ENCODE measurements around the gene STUM. TPM values are rescaled to one million over a fixed set of nuclear protein-coding genes. Genes with fewer than 3 reads are reported as not detected.

STUM gene
- total and polyA plus RNA-seq, 2 experiments from 2014 or later = 0.07 TPM; not detected in 1

- Histone ChIP-seq H3K4me3 (no peak overlapping the region), H3K36me3 (replicated peaks; ENCODE audit: insufficient read depth, low read depth) (no peaks in the 10 kb centered on the region), H3K27me3 (peaks cover 50% of the 10 kb centered on the region), H3K79me2 (no peaks in the 10 kb centered on the region), H3K9me3 (ENCODE audit: low read depth) (no peaks in the 10 kb centered on the region), H3K9me2 (replicated peaks; ENCODE audit: insufficient read depth) (no peaks in the 10 kb centered on the region), H3K27ac (no peak overlapping the region), H2AFZ (no peak overlapping the region), H4K20me1 (ENCODE audit: insufficient read depth, poor library complexity, severe bottlenecking) (no peaks in the 10 kb centered on the region), H3K4me2 (no peak overlapping the region), H3K4me1 (ENCODE audit: insufficient read depth) (peaks cover 23% of the 10 kb centered on the region)
- WGBS (ENCODE audit: low lambda C conversion rate, missing lambda C conversion rate) = 49% methylated on average over 2 of the region's 2 CpGs
- TF ChIP-seq EZH2 (IDR thresholded peaks at IDR 0.05; ENCODE audit: borderline replicate concordance) (no peak), EZH2phosphoT487 (IDR thresholded peaks at IDR 0.05; ENCODE audit: low read depth, severe bottlenecking, unreplicated experiment) (no peak), CTCF (IDR thresholded peaks at IDR 0.05; ENCODE audit: poor library complexity) (no peak)
- no peak for DNase-seq (ENCODE audit: low spot score)
Observed at GRCh38 chr1:226551299-226551698, 2.7 kb downstream of the STUM start.

- WGBS (ENCODE audit: low lambda C conversion rate, missing lambda C conversion rate) = 73% methylated on average over 4 of the region's 4 CpGs
- Histone ChIP-seq H2AFZ (no peak overlapping the region), H3K36me3 (replicated peaks; ENCODE audit: insufficient read depth, low read depth) (no peaks in the 10 kb centered on the region), H3K4me2 (no peak overlapping the region), H3K9me2 (replicated peaks; ENCODE audit: insufficient read depth) (no peaks in the 10 kb centered on the region), H3K27me3 (peaks cover 51% of the 10 kb centered on the region), H3K4me3 (no peak overlapping the region), H3K27ac (no peak overlapping the region), H3K9me3 (ENCODE audit: low read depth) (no peaks in the 10 kb centered on the region), H4K20me1 (ENCODE audit: insufficient read depth, poor library complexity, severe bottlenecking) (no peaks in the 10 kb centered on the region), H3K4me1 (ENCODE audit: insufficient read depth) (peaks cover 23% of the 10 kb centered on the region), H3K79me2 (no peaks in the 10 kb centered on the region)
- DNase-seq (ENCODE audit: low spot score) = no peak
- TF ChIP-seq EZH2phosphoT487 (IDR thresholded peaks at IDR 0.05; ENCODE audit: low read depth, severe bottlenecking, unreplicated experiment) (no peak), CTCF (IDR thresholded peaks at IDR 0.05; ENCODE audit: poor library complexity) (no peak), EZH2 (IDR thresholded peaks at IDR 0.05; ENCODE audit: borderline replicate concordance) (no peak)
Observed at GRCh38 chr1:226552061-226552460, 3.5 kb downstream of the STUM start.

GRCh38 chr1:226553266-226553923 lies 4.8 kb downstream of the STUM start:
- WGBS (ENCODE audit: low lambda C conversion rate, missing lambda C conversion rate) = 82% methylated on average over 2 of the region's 2 CpGs
- no peak overlapping the region for H3K4me2 ChIP-seq
- no peaks in the 10 kb centered on the region for H3K79me2 ChIP-seq
- no peaks in the 10 kb centered on the region for H3K36me3 ChIP-seq (replicated peaks; ENCODE audit: insufficient read depth, low read depth)
- H3K27ac ChIP-seq = no peak overlapping the region
- H3K4me3 ChIP-seq = no peak overlapping the region
- no peaks in the 10 kb centered on the region for H3K9me3 ChIP-seq (ENCODE audit: low read depth)
- no peak for DNase-seq (ENCODE audit: low spot score)
- H4K20me1 ChIP-seq (ENCODE audit: insufficient read depth, poor library complexity, severe bottlenecking) = no peaks in the 10 kb centered on the region
- no peaks in the 10 kb centered on the region for H3K9me2 ChIP-seq (replicated peaks; ENCODE audit: insufficient read depth)
- H3K4me1 ChIP-seq (ENCODE audit: insufficient read depth) = peaks cover 17% of the 10 kb centered on the region
- H2AFZ ChIP-seq = no peak overlapping the region
- no peak for TF ChIP-seq CTCF (IDR thresholded peaks at IDR 0.05; ENCODE audit: poor library complexity)
- no peak for TF ChIP-seq EZH2 (IDR thresholded peaks at IDR 0.05; ENCODE audit: borderline replicate concordance)
- no peak for TF ChIP-seq EZH2phosphoT487 (IDR thresholded peaks at IDR 0.05; ENCODE audit: low read depth, severe bottlenecking, unreplicated experiment)
- peaks cover 57% of the 10 kb centered on the region for H3K27me3 ChIP-seq
